ENCODE data around the gene BRPF3.

BRPF3 gene

GRCh38 chr6:36196113-36196879 lies at the start of gene BRPF3:
Gene BRPF3, plus strand, starts transcription at chr6:36196744. Its CDS starts 3,579 bp downstream, at chr6:36200323.
- peak; percentile 74 for DNase-seq

- no peak for DNase-seq
These were observed 49.2 kb upstream of the BRPF3 start for GRCh38 chr6:36147294-36147693.

- DNase-seq: no peak
These were observed 47.1 kb upstream of the BRPF3 start for GRCh38 chr6:36149476-36149875.

- no peak for DNase-seq
These were observed 46.3 kb upstream of the BRPF3 start for GRCh38 chr6:36150283-36150682.

- DNase-seq: no peak
These were observed 42.3 kb upstream of the BRPF3 start for GRCh38 chr6:36154286-36154685.

GRCh38 chr6:36155662-36156061 lies 40.9 kb upstream of the BRPF3 start:
- DNase-seq: no peak

GRCh38 chr6:36160147-36160760 lies 36.3 kb upstream of the BRPF3 start:
- DNase-seq: no peak

GRCh38 chr6:36169023-36170007 lies 27.2 kb upstream of the BRPF3 start:
- no peak for DNase-seq

GRCh38 chr6:36170704-36171103 lies 25.8 kb upstream of the BRPF3 start:
- no peak for DNase-seq

- no peak for DNase-seq
These were observed 25.0 kb upstream of the BRPF3 start for GRCh38 chr6:36171573-36171972.

GRCh38 chr6:36177166-36177565 lies 19.4 kb upstream of the BRPF3 start:
- no peak for DNase-seq

- DNase-seq: no peak
These were observed 18.0 kb upstream of the BRPF3 start for GRCh38 chr6:36178544-36178943.

- DNase-seq: no peak
These were observed 16.4 kb upstream of the BRPF3 start for GRCh38 chr6:36180126-36180525.

GRCh38 chr6:36184311-36184710 lies 12.2 kb upstream of the BRPF3 start:
- no peak for DNase-seq

- no peak for DNase-seq
These were observed 10.3 kb upstream of the BRPF3 start for GRCh38 chr6:36186199-36186598.

- no peak for DNase-seq
These were observed 9.1 kb upstream of the BRPF3 start for GRCh38 chr6:36187446-36187845.

- DNase-seq: no peak
These were observed 952 bp upstream of the BRPF3 start for GRCh38 chr6:36195471-36196112.

- peak; percentile 100 for DNase-seq
These were observed 470 bp downstream of the BRPF3 start for GRCh38 chr6:36196880-36197548.

GRCh38 chr6:36197739-36198221 lies 1.2 kb downstream of the BRPF3 start:
- DNase-seq: no peak

GRCh38 chr6:36198986-36199385 lies 2.4 kb downstream of the BRPF3 start:
- DNase-seq: no peak

GRCh38 chr6:36200154-36200891 lies 3.8 kb downstream of the BRPF3 start:
- DNase-seq: no peak

Data from stimulated activated CD4-positive, alpha-beta T cell treated with anti-CD3 and anti-CD28 coated beads, Interleukin-12 subunit alpha, Interleukin-12 subunit beta, amount 100 ng/mL, for 4 hours (primary cell).